IMR-90 (cell line): ENCODE data around the gene PABPC1L2B.

ENCODE experiments used
- CEBPB ChIP-seq: IDR thresholded peaks from 2 replicates; pipeline ENCODE4 v1.6.1; 2012; ENCODE audit warnings: low read depth, low read length, improper control_type of control experiment
- ELK1 ChIP-seq: fragments of 150-350 bp; IDR thresholded peaks from 2 replicates; pipeline ENCODE4 v1.6.1; 2016; ENCODE audit warnings: low read depth, mild to moderate bottlenecking, low read length, moderate library complexity, borderline replicate concordance
- POLR2A ChIP-seq: IDR thresholded peaks from 2 replicates; pipeline ENCODE4 v1.6.1; 2012; ENCODE audit warnings: mild to moderate bottlenecking, low read depth, low read length
- RAD21 ChIP-seq: IDR thresholded peaks from 2 replicates; pipeline ENCODE4 v1.6.1; 2012; ENCODE audit warnings: low read length, improper control_type of control experiment
- RCOR1 ChIP-seq: IDR thresholded peaks from 2 replicates; pipeline ENCODE4 v1.6.1; 2012; ENCODE audit warnings: mild to moderate bottlenecking, low read length, improper control_type of control experiment; ENCODE audit not compliant: insufficient replicate concordance
- RFX5 ChIP-seq: IDR thresholded peaks from 2 replicates; pipeline ENCODE4 v1.8.0; 2012; ENCODE audit warnings: low read depth, mild to moderate bottlenecking, low read length, moderate library complexity
- SMC3 ChIP-seq: fragments of 150-350 bp; IDR thresholded peaks from 2 replicates; pipeline ENCODE4 v1.6.1; 2016; ENCODE audit warnings: low read depth, mild to moderate bottlenecking, antibody characterized with exemption, low read length, moderate library complexity
- TF ChIP-seq, protein P1 (sequence below): conservative IDR thresholded peaks from 2 replicates; pipeline ENCODE4 v1.5.1; 2012; ENCODE audit warnings: mild to moderate bottlenecking, low read depth, low read length, improper control_type of control experiment

DNA sequence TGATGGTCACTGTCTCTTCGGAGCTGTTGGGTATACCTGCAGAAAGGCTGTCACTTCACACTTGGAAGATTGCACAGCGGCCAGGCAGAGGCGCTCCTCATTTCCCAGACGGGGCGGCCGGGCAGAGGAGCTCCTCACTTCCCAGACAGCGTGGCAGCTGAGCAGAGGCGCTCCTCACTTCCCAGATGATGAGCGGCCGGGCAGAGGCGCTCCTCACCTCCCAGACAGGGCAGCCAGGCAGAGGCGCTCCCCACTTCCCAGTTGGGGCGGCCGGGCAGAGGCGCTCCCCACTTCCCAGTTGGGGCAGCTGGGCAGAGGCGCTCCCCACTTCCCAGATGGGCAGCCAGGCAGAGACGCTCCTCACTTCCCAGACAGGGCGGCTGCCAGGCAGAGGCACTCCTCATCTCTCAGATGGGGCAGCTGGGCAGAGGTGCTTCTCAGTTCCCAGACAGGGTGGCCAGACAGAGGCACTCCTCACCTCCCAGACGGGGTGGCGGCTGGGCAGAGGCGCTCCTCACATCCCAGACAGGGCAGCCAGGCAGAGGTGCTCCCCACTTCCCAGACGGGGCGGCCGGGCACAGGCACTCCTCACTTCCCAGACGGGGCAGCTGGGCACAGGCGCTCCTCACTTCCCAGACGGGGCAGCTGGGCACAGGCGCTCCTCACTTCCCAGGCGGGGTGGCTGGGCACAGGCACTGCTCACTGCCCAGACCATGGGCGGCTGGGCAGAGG is 18.8 kb downstream of the PABPC1L2B start:
- TF ChIP-seq, protein P1, sequence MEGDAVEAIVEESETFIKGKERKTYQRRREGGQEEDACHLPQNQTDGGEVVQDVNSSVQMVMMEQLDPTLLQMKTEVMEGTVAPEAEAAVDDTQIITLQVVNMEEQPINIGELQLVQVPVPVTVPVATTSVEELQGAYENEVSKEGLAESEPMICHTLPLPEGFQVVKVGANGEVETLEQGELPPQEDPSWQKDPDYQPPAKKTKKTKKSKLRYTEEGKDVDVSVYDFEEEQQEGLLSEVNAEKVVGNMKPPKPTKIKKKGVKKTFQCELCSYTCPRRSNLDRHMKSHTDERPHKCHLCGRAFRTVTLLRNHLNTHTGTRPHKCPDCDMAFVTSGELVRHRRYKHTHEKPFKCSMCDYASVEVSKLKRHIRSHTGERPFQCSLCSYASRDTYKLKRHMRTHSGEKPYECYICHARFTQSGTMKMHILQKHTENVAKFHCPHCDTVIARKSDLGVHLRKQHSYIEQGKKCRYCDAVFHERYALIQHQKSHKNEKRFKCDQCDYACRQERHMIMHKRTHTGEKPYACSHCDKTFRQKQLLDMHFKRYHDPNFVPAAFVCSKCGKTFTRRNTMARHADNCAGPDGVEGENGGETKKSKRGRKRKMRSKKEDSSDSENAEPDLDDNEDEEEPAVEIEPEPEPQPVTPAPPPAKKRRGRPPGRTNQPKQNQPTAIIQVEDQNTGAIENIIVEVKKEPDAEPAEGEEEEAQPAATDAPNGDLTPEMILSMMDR: no peak
- no peak for TF ChIP-seq ELK1
- TF ChIP-seq RAD21: no peak
- no peak for TF ChIP-seq POLR2A
- TF ChIP-seq SMC3: no peak
- no peak for TF ChIP-seq CEBPB
- TF ChIP-seq RCOR1: no peak
- TF ChIP-seq RFX5: no peak
